Left lung (tissue), 10 donors: Measurements from ENCODE around the gene TUBB1. TPM values are rescaled to one million over a fixed set of nuclear protein-coding genes. Genes with fewer than 3 reads are reported as not detected.

ENCODE experiments used
- ATAC-seq: fragments of 200-7000 bp; cut with Tn5 transposase; one replicate; pipeline ENCODE4 v1.9.1; 2020; ENCODE audit warnings: moderate library complexity
- DNase-seq, 4 donors: peaks; one replicate each; pipeline ENCODE4 v3.0.0-alpha.2; 2013 to 2020
- H3K27ac ChIP-seq, 2 donors: fragments of 200-600 bp; sonication (generic) in 1 of 2; one replicate each; pipeline versions ENCODE4 v1.5.0 to v1.8.0; 2020 to 2021
- H3K27me3 ChIP-seq, 2 donors: fragments of 200-600 bp; sonication (generic) in 1 of 2; one replicate each; pipeline versions ENCODE4 v1.5.0 to v1.8.0; 2020 to 2021
- H3K36me3 ChIP-seq, 2 donors: fragments of 200-600 bp; sonication (generic) in 1 of 2; one replicate each; pipeline versions ENCODE4 v1.5.0 to v1.8.0; 2020 to 2021
- H3K4me1 ChIP-seq, 2 donors: fragments of 200-600 bp; one replicate each; pipeline ENCODE4 v1.8.0; 2021
- H3K4me3 ChIP-seq, 2 donors: fragments of 200-600 bp; sonication (generic) in 1 of 2; one replicate each; pipeline versions ENCODE4 v1.5.0 to v1.8.0; 2020 to 2021; ENCODE audit warnings: mild to moderate bottlenecking in 1 of 2
- H3K9me3 ChIP-seq, 2 donors: fragments of 200-600 bp; sonication (generic) in 1 of 2; one replicate each; pipeline versions ENCODE4 v1.5.0 to v1.8.0; 2020 to 2021
- CTCF ChIP-seq, 2 donors: fragments of 200-600 bp; sonication (generic) in 1 of 2; IDR thresholded peaks; one replicate each; pipeline versions ENCODE4 v1.5.0 to v1.8.0; 2021; ENCODE audit warnings: antibody characterized with exemption in 2 of 2
- intact Hi-C, 2 donors: fragments of 100-400 bp; cut with DNase I; formaldehyde crosslinking; loops; one replicate each; pipeline versions ENCODE4 v1.11.2 to v1.14.2; 2022
- polyA plus RNA-seq, 6 donors: library from polyadenylated mRNA; unstranded; fragments of 120-200 nt; gene quantifications; one replicate each; pipeline ENCODE4 v1.2.1, GENCODE V29; 2013; ENCODE audit not compliant: insufficient read length in 6 of 6
- total RNA-seq, 2 donors: library from RNA; stranded (reverse); fragmentation: NEBNext Ultra II Directional; extraction: Animal tissue kit (Norgen Biotek cat#: 25700); gene quantifications; one replicate each; pipeline ENCODE4 v1.2.1, GENCODE V29; 2021
- donor health status: DM: no; HTN: yes; CAD: no.
- donor health status: DM: no; HTN: no; CAD: no.

The TUBB1 gene
- total and polyA plus RNA-seq, 8 donors = 2.0 to 5.7 (median 4.3) TPM

GRCh38 chr20:59014680-59015389 is 4.4 kb upstream of the TUBB1 start:
- TF ChIP-seq CTCF (IDR thresholded peaks at IDR 0.05) = no peak
- intact Hi-C loops = no loop called here
- no peak overlapping the region for H3K27ac ChIP-seq
- ATAC-seq (no peak), DNase-seq (no peak)
- no peaks in the 10 kb centered on the region for H3K27me3 ChIP-seq
- no peaks in the 10 kb centered on the region for H3K9me3 ChIP-seq
- peaks cover 9 to 25% of the 10 kb centered on the region in 2 donors for H3K4me1 ChIP-seq
- no peak overlapping the region for H3K4me3 ChIP-seq
- peaks cover 0 to 4% of the 10 kb centered on the region in 2 donors for H3K36me3 ChIP-seq

GRCh38 chr20:59015411-59015810 is 3.8 kb upstream of the TUBB1 start:
- H3K27me3 ChIP-seq = no peaks in the 10 kb centered on the region
- ATAC-seq (no peak), DNase-seq (no peak)
- no peak overlapping the region for H3K27ac ChIP-seq
- no peak overlapping the region for H3K4me3 ChIP-seq
- intact Hi-C loops = no loop called here
- TF ChIP-seq CTCF (IDR thresholded peaks at IDR 0.05) = no peak
- H3K36me3 ChIP-seq = peaks cover 0 to 4% of the 10 kb centered on the region in 2 donors
- peaks cover 4 to 19% of the 10 kb centered on the region in 2 donors for H3K4me1 ChIP-seq
- H3K9me3 ChIP-seq = no peaks in the 10 kb centered on the region

GRCh38 chr20:59015812-59016711 is 3.2 kb upstream of the TUBB1 start:
- TF ChIP-seq CTCF (IDR thresholded peaks at IDR 0.05) = no peak
- ATAC-seq (no peak), DNase-seq (no peak)
- no peaks in the 10 kb centered on the region for H3K9me3 ChIP-seq
- peaks cover 0 to 4% of the 10 kb centered on the region in 2 donors for H3K36me3 ChIP-seq
- H3K4me3 ChIP-seq = no peak overlapping the region
- no peaks in the 10 kb centered on the region for H3K27me3 ChIP-seq
- intact Hi-C loops = no loop called here
- peaks cover 0 to 14% of the 10 kb centered on the region in 2 donors for H3K4me1 ChIP-seq
- no peak overlapping the region for H3K27ac ChIP-seq

- Histone ChIP-seq H3K27me3 (no peaks in the 10 kb centered on the region), H3K4me3 (no peak overlapping the region), H3K4me1 (peaks cover 0 to 8% of the 10 kb centered on the region in 2 donors), H3K9me3 (no peaks in the 10 kb centered on the region), H3K27ac (no peak overlapping the region), H3K36me3 (peaks cover 0 to 4% of the 10 kb centered on the region in 2 donors)
- DNase-seq (no peak), ATAC-seq (no peak)
- TF ChIP-seq CTCF (IDR thresholded peaks at IDR 0.05) = no peak
- intact Hi-C loops = no loop called here
These were observed 2.3 kb upstream of the TUBB1 start for GRCh38 chr20:59016795-59017492.
